Thoracic aorta (tissue), 2 donors: ENCODE data around the gene KIAA0930. TPM values are rescaled to one million over a fixed set of nuclear protein-coding genes. Genes with fewer than 3 reads are reported as not detected.

Experiments
- ATAC-seq: fragments of 150-250 bp; one replicate; pipeline ENCODE4 v1.8.0; 2017; ENCODE audit warnings: low read depth; ENCODE audit not compliant: insufficient number of reproducible peaks, low FRiP score
- DNase-seq: peaks from one replicate; pipeline ENCODE4 v3.0.0-alpha.2; 2020; ENCODE audit warnings: low spot score
- H3K27ac ChIP-seq, 2 donors: fragments of 200-600 bp; sonication (generic); 1 replicate in 1 of 2; 2 replicates in 1 of 2; pipeline ENCODE4 v1.5.1; 2016; ENCODE audit warnings: mild to moderate bottlenecking in 2 of 2, moderate library complexity in 2 of 2
- H3K27me3 ChIP-seq: fragments of 200-600 bp; sonication (generic); replicated peaks from 2 replicates; pipeline ENCODE4 v1.6.0; 2016; ENCODE audit warnings: mild to moderate bottlenecking; ENCODE audit not compliant: insufficient read depth
- H3K36me3 ChIP-seq: fragments of 200-600 bp; sonication (generic); one replicate; pipeline ENCODE4 v1.5.1; 2016
- H3K4me1 ChIP-seq, 2 donors: fragments of 200-600 bp; sonication (generic); 1 replicate in 1 of 2; 2 replicates in 1 of 2; pipeline versions ENCODE4 v1.5.1 to v1.6.0; 2016; ENCODE audit warnings: low read depth in 2 of 2, mild to moderate bottlenecking in 1 of 2; ENCODE audit not compliant: control insufficient read depth in 1 of 2
- H3K4me3 ChIP-seq: fragments of 200-600 bp; sonication (generic); 2 replicates; pipeline ENCODE4 v1.5.1; 2016; ENCODE audit warnings: mild to moderate bottlenecking
- H3K9me3 ChIP-seq: fragments of 200-600 bp; sonication (generic); 2 replicates; pipeline ENCODE4 v1.5.1; 2016
- CTCF ChIP-seq: fragments of 200-600 bp; sonication (generic); IDR thresholded peaks from one replicate; pipeline ENCODE4 v1.5.1; 2019; ENCODE audit warnings: antibody characterized with exemption
- total RNA-seq, 2 donors: library from RNA; depleted of rRNA; stranded (reverse); fragments of >200 nt; gene quantifications; one replicate each; pipeline versions ENCODE4 v1.1.0 to v1.2.3, GENCODE V29; 2016

Gene KIAA0930
- total RNA-seq, 2 donors from 2014 or later: 76.9 to 99.1 TPM

GRCh38 chr22:45272498-45272897, 31.8 kb upstream of the KIAA0930 start:
- no peak for TF ChIP-seq CTCF
- H3K4me3 ChIP-seq: no peak overlapping the region
- H3K36me3 ChIP-seq: no peaks in the 10 kb centered on the region
- H3K27ac ChIP-seq: peak overlapping the region; percentile 76 to 90
- no peaks in the 10 kb centered on the region for H3K27me3 ChIP-seq
- peaks cover 8 to 37% of the 10 kb centered on the region in 2 donors for H3K4me1 ChIP-seq
- DNase-seq (no peak), ATAC-seq (no peak)
- no peaks in the 10 kb centered on the region for H3K9me3 ChIP-seq

DNA sequence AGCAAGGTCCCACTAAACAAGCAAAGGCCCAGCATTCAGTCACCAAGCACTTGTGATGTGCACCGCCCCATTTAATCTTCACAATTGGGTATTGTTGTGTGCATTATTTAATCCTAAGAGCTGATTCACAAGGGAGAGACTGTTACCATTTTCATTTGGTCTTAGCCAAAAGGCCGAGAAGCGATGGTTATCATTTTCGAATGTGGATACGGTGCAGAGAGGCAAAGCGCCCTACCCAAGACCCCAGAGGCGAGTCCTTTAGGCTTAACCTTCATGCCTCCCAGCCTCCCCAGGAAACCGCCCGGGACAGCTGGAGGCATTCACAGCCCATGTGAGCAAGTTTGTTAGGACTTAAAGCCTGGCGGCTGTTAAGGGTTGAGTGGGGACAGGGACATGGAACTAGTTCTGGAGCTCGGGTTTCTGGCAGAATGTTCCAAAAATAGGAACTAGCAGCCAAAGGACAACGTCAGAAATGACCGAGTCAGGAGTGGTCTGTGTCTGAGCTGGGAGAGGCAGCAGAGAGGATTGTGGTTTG, 31.0 kb upstream of the KIAA0930 start:
- TF ChIP-seq CTCF: no peak
- Histone ChIP-seq H3K4me1 (peaks cover 8 to 37% of the 10 kb centered on the region in 2 donors), H3K9me3 (no peaks in the 10 kb centered on the region), H3K27me3 (no peaks in the 10 kb centered on the region), H3K36me3 (no peaks in the 10 kb centered on the region), H3K4me3 (no peak overlapping the region), H3K27ac (peak overlapping the region; percentile 76 to 90)
- DNase-seq (no peak), ATAC-seq (peak; percentile 40)

- no peak for ATAC-seq
- DNase-seq: no peak
Measured at GRCh38 chr22:45270095-45271020, 29.7 kb upstream of the KIAA0930 start.

GRCh38 chr22:45268958-45269844, 28.5 kb upstream of the KIAA0930 start:
- ATAC-seq (no peak), DNase-seq (no peak)
- Histone ChIP-seq H3K4me1 (peaks cover 8 to 37% of the 10 kb centered on the region in 2 donors), H3K27ac (peak overlapping the region; percentile 16 to 90), H3K4me3 (peak overlapping the region; percentile 87), H3K9me3 (no peaks in the 10 kb centered on the region), H3K27me3 (no peaks in the 10 kb centered on the region), H3K36me3 (no peaks in the 10 kb centered on the region)
- peak; percentile 93 for TF ChIP-seq CTCF

More at GRCh38 chr22:45270095-45271020, 29.7 kb upstream of the KIAA0930 start:
- Histone ChIP-seq H3K36me3 (no peaks in the 10 kb centered on the region), H3K4me1 (peaks cover 8 to 37% of the 10 kb centered on the region in 2 donors), H3K27ac (peak overlapping the region in 1 of 2 donors; percentile 90), H3K9me3 (no peaks in the 10 kb centered on the region), H3K4me3 (no peak overlapping the region), H3K27me3 (no peaks in the 10 kb centered on the region)
- no peak for TF ChIP-seq CTCF
